ENCODE measurements around the gene IRS2.

The IRS2 gene

DNA sequence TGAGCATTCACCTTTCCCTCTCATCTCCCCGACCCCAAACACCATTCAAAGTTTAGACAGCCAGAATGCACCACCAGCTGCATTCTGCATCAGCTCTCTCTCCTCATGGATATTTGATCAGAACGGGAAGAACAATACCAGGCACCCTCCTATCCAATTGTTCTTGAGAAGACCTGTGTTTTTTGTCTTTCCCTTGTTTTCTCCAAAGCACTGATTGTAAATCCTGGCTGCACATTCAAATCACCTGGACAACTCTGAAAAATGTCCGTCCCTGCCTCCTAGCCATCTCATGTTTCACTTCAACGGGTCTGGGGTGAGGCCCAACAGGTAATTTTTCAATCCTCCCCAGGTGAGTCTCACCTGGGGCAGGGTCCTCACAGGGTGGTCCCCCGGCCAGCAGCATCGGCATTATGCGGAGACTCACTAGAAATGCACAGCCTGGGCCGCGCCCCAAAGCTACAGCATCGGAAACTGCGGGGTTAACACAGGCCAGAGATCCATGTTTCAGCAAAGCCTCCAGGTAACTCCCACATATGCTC, 5.5 kb downstream of the IRS2 start:
- no peak for DNase-seq

- no peak for DNase-seq
These were observed 6.4 kb downstream of the IRS2 start for GRCh38 chr13:109779876-109780510.

GRCh38 chr13:109779074-109779473, 7.3 kb downstream of the IRS2 start:
- DNase-seq, result no peak

DNA sequence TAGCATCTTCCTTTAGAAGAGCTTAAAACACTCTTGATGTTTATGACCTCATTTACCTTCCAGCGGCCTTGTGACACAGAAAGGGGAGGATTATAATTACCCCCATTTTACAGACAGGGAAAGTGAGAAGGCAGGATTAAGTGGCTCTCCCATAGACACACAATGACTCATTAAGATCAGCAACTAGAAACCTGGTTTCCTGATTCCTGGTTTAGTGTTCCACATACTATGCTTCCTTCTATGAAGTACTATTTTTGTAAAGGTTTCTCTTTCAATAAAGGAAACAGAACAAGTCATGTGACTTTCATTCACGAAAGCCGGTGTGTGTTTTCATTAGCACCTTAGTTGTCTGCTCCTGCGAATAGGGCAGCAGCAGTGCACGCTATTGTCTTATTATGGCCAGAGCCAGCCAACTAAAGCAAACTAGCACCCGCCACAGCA, 8.3 kb downstream of the IRS2 start:
- DNase-seq, result no peak

GRCh38 chr13:109776575-109776974, 9.8 kb downstream of the IRS2 start:
- no peak for DNase-seq

DNA sequence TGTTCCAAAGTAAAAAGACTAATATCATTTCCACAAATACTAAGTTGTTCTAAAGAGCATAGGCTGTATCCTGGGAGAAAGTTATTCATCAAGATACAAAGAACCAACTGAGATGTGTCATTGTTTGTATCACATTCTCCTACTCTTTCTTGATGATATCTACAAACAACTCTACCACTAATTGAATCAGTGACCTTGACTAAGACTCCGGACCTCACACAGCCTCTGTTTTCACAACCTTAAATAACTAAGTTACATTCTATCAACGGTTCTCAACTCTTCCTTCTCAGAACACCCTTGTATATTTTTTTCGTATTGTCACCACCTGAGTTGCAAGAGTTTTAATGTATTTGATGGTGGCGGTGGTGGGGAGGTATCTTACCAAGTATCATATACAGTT, 12.6 kb downstream of the IRS2 start:
- DNase-seq, result no peak

GRCh38 chr13:109773276-109773675, 13.1 kb downstream of the IRS2 start:
- no peak for DNase-seq

DNA sequence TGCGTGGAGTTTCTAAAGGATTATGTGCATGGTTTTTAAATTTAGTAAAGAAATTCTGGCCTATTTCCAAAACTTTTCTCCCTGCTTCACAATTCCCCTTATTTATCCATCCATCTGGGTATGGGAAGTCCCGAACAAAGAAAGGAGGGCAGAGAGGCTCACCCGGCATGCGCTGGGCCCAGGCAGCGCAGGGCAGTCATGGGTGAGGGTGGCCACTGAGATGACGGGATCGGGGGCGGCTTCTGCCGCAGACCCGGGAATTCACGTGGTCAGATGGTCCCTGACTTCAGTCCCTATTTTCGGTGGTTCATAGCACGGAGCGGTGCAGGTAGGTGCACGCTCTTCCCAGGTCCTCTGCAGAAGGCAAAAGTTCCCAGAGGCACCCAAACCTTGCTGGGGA, 14.5 kb downstream of the IRS2 start:
- DNase-seq, result no peak

DNA sequence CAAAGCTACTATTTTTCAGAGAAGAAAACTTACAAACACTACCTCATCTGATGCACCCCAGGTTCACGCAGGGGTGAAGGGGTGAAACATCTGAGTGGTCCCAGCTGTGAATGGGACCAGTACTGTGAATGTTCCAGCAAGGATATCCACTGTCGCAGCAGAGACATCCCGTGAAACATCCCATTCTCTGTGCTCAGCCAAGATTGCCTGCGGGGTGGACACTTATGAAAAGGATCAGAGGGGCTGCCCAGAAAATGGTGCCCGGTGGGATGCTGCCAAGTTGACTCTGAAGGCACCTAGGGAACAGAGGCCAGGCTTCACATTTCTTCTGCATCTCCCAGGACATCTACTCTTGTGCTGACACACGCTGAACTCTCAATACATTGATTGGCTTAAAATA, 15.9 kb downstream of the IRS2 start:
- DNase-seq, result no peak

DNA sequence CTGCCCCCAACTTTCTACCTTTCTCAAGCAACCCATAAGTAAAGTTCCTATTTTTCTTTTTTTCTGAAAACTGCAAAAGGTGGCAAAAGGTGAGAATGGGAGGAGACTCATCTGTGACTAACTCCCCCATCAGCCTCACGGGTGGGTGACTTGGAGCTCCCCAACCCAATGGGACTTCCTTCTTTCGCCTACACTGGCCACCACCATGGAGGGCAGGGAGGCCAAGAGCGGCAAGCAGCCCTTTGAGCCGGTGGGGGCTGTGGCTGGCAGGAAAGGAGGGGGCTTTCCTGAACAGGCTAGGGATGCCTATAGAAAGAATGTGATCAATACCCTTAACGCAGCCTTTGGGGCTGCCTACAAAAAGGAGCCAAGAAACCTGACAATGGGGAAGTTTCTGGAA, 16.5 kb downstream of the IRS2 start:
- DNase-seq, result no peak

- DNase-seq, result no peak
These were observed 17.1 kb downstream of the IRS2 start for GRCh38 chr13:109769275-109769674.

GRCh38 chr13:109768616-109769015, 17.8 kb downstream of the IRS2 start:
- DNase-seq, result no peak

- no peak for DNase-seq
These were observed 18.2 kb downstream of the IRS2 start for GRCh38 chr13:109768176-109768575.

GRCh38 chr13:109767023-109767422, 19.4 kb downstream of the IRS2 start:
- DNase-seq, result no peak

GRCh38 chr13:109764470-109765291, 21.7 kb downstream of the IRS2 start:
- no peak for DNase-seq

GRCh38 chr13:109764045-109764444, 22.3 kb downstream of the IRS2 start:
- DNase-seq, result no peak

- no peak for DNase-seq
These were observed 23.6 kb downstream of the IRS2 start for GRCh38 chr13:109762791-109763190.

- DNase-seq, result no peak
These were observed 24.7 kb downstream of the IRS2 start for GRCh38 chr13:109761695-109762094.

DNA sequence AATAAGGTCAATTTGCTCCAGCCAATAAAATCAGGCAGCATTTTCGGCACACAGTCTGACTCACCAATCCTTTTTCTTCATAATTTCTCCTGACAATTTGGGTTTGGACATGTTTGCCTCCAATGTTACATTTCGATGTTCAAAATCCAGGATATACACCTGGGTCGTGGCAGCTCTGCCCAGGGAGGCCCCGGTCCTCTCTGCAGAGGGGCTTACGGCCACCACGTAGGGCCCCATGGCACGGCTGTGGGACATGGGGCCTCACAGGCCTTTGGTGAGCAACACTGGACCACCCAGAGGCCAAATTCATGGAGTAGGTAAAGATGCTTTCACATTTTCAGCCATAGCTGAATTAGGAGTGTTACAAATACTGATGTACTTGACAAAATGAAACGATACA, 25.4 kb downstream of the IRS2 start:
- no peak for DNase-seq

- no peak for DNase-seq
These were observed 26.0 kb downstream of the IRS2 start for GRCh38 chr13:109760402-109760801.

DNA sequence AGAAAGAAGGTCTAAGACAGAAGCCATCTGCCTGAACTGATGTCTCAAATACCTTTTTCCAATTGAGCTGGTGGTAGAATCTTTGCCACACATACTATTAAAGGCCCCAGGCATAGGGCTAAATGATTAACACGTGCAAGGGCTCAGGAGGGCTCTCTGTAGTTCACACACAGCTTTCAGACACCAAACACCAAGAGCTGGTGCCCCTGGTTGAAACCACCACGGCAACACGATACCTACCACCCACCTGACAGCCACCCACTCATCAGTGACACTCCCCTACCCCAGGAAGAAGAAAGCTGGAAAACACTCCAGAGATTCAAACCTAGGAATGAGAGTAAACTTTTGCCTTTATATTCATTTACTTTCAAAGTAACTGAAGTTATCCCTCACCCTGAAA, 26.8 kb downstream of the IRS2 start:
- no peak for DNase-seq

DNA sequence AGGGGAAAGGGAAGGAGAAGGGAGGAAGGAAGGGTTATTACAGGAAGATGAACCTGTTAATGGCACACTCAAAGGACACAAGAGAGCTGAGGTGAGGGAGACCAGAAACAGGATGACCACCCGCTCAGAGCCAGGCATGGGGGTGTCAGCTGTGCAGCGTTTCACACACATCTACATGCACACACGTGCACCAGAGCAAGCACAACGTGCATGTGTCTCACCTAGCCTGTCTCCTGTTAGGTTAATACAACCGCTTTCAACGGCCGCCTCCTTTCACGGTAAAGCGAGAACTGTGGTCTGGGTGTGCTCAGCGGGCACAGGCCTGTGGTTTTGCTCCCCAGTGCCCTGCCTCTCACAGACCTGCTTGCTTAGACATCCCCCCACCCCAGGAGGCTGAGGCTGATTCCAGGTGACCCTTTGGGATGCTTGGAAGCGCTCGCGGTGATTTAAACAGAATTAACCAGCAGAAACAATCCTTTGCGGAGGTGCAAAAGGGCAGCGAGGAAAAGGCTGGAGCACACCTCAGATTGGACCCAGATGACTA, 27.4 kb downstream of the IRS2 start:
- DNase-seq, result no peak

GRCh38 chr13:109756778-109757177, 29.6 kb downstream of the IRS2 start:
- DNase-seq, result no peak

DNA sequence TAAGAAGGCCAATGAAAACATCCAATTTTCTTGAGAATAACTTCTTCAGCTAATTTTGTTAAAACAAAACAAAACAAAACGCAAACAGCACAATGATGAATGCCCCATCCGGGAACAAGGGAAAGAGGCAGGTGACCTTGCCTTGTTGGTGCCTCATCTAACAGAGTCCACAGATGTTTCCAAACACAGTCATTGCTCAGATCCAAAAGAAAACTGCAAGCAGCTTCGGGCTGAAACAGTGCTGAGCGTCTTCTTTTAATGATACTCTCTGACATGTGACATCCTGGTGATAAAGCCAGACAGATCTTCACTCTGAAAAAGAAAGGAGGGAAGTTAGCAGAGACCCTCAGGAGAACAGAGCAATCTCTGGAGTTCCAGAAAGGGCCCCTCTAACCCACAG, 30.4 kb downstream of the IRS2 start:
- no peak for DNase-seq
